Memory B cell (primary cell): ENCODE data around the gene HOTAIR.

Experiments
- ATAC-seq: fragments of 150-1000 bp; cut with Tn5 transposase; 2 replicates; pipeline ENCODE4 v1.10.0; 2021; ENCODE audit warnings: low read depth, mild to moderate bottlenecking, moderate library complexity
- DNase-seq, 2 donors: peaks; one replicate each; pipeline ENCODE4 v3.0.0; 2022; ENCODE audit warnings: low spot score in 2 of 2
- H3K27ac Mint-ChIP-seq: one replicate; pipeline ENCODE4 v1.8.0; 2022; ENCODE audit warnings: mild to moderate bottlenecking, moderate library complexity, mixed read lengths
- H3K27me3 Mint-ChIP-seq: one replicate; pipeline ENCODE4 v1.8.0; 2022; ENCODE audit warnings: mixed read lengths
- H3K36me3 Mint-ChIP-seq: one replicate; pipeline ENCODE4 v1.8.0; 2022; ENCODE audit warnings: mild to moderate bottlenecking, mixed read lengths
- H3K4me1 Mint-ChIP-seq: one replicate; pipeline ENCODE4 v1.8.0; 2022; ENCODE audit warnings: mixed read lengths
- H3K4me3 Mint-ChIP-seq: one replicate; pipeline ENCODE4 v1.8.0; 2022; ENCODE audit warnings: mild to moderate bottlenecking, moderate library complexity, mixed read lengths
- H3K9me3 Mint-ChIP-seq: one replicate; pipeline ENCODE4 v1.8.0; 2022; ENCODE audit warnings: mixed read lengths

Gene HOTAIR

GRCh38 chr12:53974084-53975063 lies at the start of gene HOTAIR:
Gene HOTAIR, minus strand, starts transcription at chr12:53974954.
- ATAC-seq (no peak), DNase-seq (no peak)
- H3K27ac Mint-ChIP-seq, result peak within 1 kb of the TSS; percentile 81
- H3K4me1 Mint-ChIP-seq, result peaks cover 2% of the 10 kb centered on the region
- peaks cover 4% of the 10 kb centered on the region for H3K9me3 Mint-ChIP-seq
- peak within 1 kb of the TSS; percentile 29 for H3K4me3 Mint-ChIP-seq
- H3K36me3 Mint-ChIP-seq, result peaks cover 4% of the 10 kb centered on the region
- peaks cover 48% of the 10 kb centered on the region for H3K27me3 Mint-ChIP-seq

GRCh38 chr12:54024127-54024526 lies 49.4 kb upstream of the HOTAIR start:
- ATAC-seq, result no peak

GRCh38 chr12:54022960-54023884 lies 48.5 kb upstream of the HOTAIR start:
- no peaks in the 10 kb centered on the region for H3K9me3 Mint-ChIP-seq
- H3K27ac Mint-ChIP-seq, result no peak overlapping the region
- no peaks in the 10 kb centered on the region for H3K36me3 Mint-ChIP-seq
- peaks cover 8% of the 10 kb centered on the region for H3K4me1 Mint-ChIP-seq
- no peak for ATAC-seq
- no peak overlapping the region for H3K4me3 Mint-ChIP-seq
- peaks cover 26% of the 10 kb centered on the region for H3K27me3 Mint-ChIP-seq
- no peak for DNase-seq

More at GRCh38 chr12:54024127-54024526, 49.4 kb upstream of the HOTAIR start:
- no peak for DNase-seq
- no peaks in the 10 kb centered on the region for H3K36me3 Mint-ChIP-seq
- peaks cover 8% of the 10 kb centered on the region for H3K4me1 Mint-ChIP-seq
- H3K4me3 Mint-ChIP-seq, result no peak overlapping the region
- no peaks in the 10 kb centered on the region for H3K9me3 Mint-ChIP-seq
- no peak overlapping the region for H3K27ac Mint-ChIP-seq
- peaks cover 30% of the 10 kb centered on the region for H3K27me3 Mint-ChIP-seq

- DNase-seq, result no peak
- peaks cover 2% of the 10 kb centered on the region for H3K36me3 Mint-ChIP-seq
- H3K27me3 Mint-ChIP-seq, result peaks cover 26% of the 10 kb centered on the region
- no peak overlapping the region for H3K27ac Mint-ChIP-seq
- peaks cover 1% of the 10 kb centered on the region for H3K9me3 Mint-ChIP-seq
- H3K4me3 Mint-ChIP-seq, result no peak overlapping the region
- peaks cover 19% of the 10 kb centered on the region for H3K4me1 Mint-ChIP-seq
- peak; percentile 21 for ATAC-seq
Observed at GRCh38 chr12:54021432-54022013, 46.8 kb upstream of the HOTAIR start.

- ATAC-seq (no peak), DNase-seq (no peak)
- peaks cover 1% of the 10 kb centered on the region for H3K9me3 Mint-ChIP-seq
- peaks cover 23% of the 10 kb centered on the region for H3K27me3 Mint-ChIP-seq
- no peak overlapping the region for H3K27ac Mint-ChIP-seq
- H3K4me3 Mint-ChIP-seq, result no peak overlapping the region
- peaks cover 2% of the 10 kb centered on the region for H3K36me3 Mint-ChIP-seq
- peaks cover 19% of the 10 kb centered on the region for H3K4me1 Mint-ChIP-seq
Observed at GRCh38 chr12:54020591-54021405, 46.0 kb upstream of the HOTAIR start.

GRCh38 chr12:54019924-54020590 lies 45.3 kb upstream of the HOTAIR start:
- ATAC-seq (no peak), DNase-seq (no peak)
- H3K36me3 Mint-ChIP-seq, result peaks cover 2% of the 10 kb centered on the region
- peaks cover 19% of the 10 kb centered on the region for H3K4me1 Mint-ChIP-seq
- no peak overlapping the region for H3K27ac Mint-ChIP-seq
- peaks cover 1% of the 10 kb centered on the region for H3K9me3 Mint-ChIP-seq
- peaks cover 23% of the 10 kb centered on the region for H3K27me3 Mint-ChIP-seq
- no peak overlapping the region for H3K4me3 Mint-ChIP-seq

- ATAC-seq, result no peak
Observed at GRCh38 chr12:54019091-54019811, 44.5 kb upstream of the HOTAIR start.

GRCh38 chr12:54018468-54018984 lies 43.8 kb upstream of the HOTAIR start:
- ATAC-seq (no peak), DNase-seq (no peak)
- Mint-ChIP-seq H3K27ac (peak overlapping the region; percentile 85), H3K4me1 (peaks cover 19% of the 10 kb centered on the region), H3K4me3 (peak overlapping the region; percentile 86), H3K27me3 (peaks cover 19% of the 10 kb centered on the region), H3K9me3 (peaks cover 1% of the 10 kb centered on the region), H3K36me3 (peaks cover 2% of the 10 kb centered on the region)

More at GRCh38 chr12:54019091-54019811, 44.5 kb upstream of the HOTAIR start:
- Mint-ChIP-seq H3K4me1 (peaks cover 19% of the 10 kb centered on the region), H3K4me3 (peak overlapping the region; percentile 41), H3K27ac (no peak overlapping the region), H3K27me3 (peaks cover 22% of the 10 kb centered on the region), H3K9me3 (peaks cover 1% of the 10 kb centered on the region), H3K36me3 (peaks cover 2% of the 10 kb centered on the region)
- DNase-seq, result no peak

- DNase-seq (peak; percentile 71 to 72), ATAC-seq (peak; percentile 81)
- peak overlapping the region; percentile 86 for H3K4me3 Mint-ChIP-seq
- peaks cover 1% of the 10 kb centered on the region for H3K9me3 Mint-ChIP-seq
- H3K4me1 Mint-ChIP-seq, result peaks cover 19% of the 10 kb centered on the region
- H3K27me3 Mint-ChIP-seq, result peaks cover 20% of the 10 kb centered on the region
- peak overlapping the region; percentile 85 for H3K27ac Mint-ChIP-seq
- peaks cover 2% of the 10 kb centered on the region for H3K36me3 Mint-ChIP-seq
Observed at GRCh38 chr12:54017878-54018467, 43.2 kb upstream of the HOTAIR start.

GRCh38 chr12:54017027-54017788 lies 42.5 kb upstream of the HOTAIR start:
- Mint-ChIP-seq H3K4me1 (peaks cover 19% of the 10 kb centered on the region), H3K36me3 (peaks cover 2% of the 10 kb centered on the region), H3K4me3 (peak overlapping the region; percentile 86), H3K9me3 (peaks cover 1% of the 10 kb centered on the region), H3K27me3 (peaks cover 22% of the 10 kb centered on the region), H3K27ac (peak overlapping the region; percentile 85)
- ATAC-seq (peak; percentile 34), DNase-seq (no peak)

- H3K36me3 Mint-ChIP-seq, result peaks cover 2% of the 10 kb centered on the region
- ATAC-seq (no peak), DNase-seq (no peak)
- peaks cover 17% of the 10 kb centered on the region for H3K4me1 Mint-ChIP-seq
- H3K4me3 Mint-ChIP-seq, result no peak overlapping the region
- peaks cover 1% of the 10 kb centered on the region for H3K9me3 Mint-ChIP-seq
- no peak overlapping the region for H3K27ac Mint-ChIP-seq
- peaks cover 23% of the 10 kb centered on the region for H3K27me3 Mint-ChIP-seq
Observed at GRCh38 chr12:54016478-54016964, 41.8 kb upstream of the HOTAIR start.
